ENCODE results near the gene SERPINB13. TPM values are rescaled to one million over a fixed set of nuclear protein-coding genes. Genes with fewer than 3 reads are reported as not detected.

The SERPINB13 gene
- total RNA-seq, 1 donor from 2014 or later = not detected

DNA sequence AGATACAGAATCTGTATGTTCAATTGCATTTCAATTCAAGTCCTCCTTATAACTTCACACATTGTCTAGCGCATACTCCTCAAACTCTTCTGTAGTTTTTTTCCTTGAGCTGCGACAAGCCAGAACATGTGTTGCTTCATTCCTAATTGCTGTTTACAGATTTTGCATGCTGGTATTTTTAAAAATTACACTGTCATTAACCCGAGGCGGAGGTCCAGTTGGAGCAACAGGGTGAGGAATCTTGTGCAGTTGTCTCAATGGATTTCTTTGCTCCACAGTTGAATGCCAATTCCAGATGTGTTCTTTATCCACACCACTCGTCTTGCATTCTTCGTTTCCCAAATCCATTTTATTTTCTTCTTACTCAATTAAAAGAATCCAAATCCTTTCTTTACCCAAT, 16.4 kb upstream of the SERPINB13 start:
- no peak overlapping the region for H3K27ac Mint-ChIP-seq
- TF ChIP-seq, protein P1, sequence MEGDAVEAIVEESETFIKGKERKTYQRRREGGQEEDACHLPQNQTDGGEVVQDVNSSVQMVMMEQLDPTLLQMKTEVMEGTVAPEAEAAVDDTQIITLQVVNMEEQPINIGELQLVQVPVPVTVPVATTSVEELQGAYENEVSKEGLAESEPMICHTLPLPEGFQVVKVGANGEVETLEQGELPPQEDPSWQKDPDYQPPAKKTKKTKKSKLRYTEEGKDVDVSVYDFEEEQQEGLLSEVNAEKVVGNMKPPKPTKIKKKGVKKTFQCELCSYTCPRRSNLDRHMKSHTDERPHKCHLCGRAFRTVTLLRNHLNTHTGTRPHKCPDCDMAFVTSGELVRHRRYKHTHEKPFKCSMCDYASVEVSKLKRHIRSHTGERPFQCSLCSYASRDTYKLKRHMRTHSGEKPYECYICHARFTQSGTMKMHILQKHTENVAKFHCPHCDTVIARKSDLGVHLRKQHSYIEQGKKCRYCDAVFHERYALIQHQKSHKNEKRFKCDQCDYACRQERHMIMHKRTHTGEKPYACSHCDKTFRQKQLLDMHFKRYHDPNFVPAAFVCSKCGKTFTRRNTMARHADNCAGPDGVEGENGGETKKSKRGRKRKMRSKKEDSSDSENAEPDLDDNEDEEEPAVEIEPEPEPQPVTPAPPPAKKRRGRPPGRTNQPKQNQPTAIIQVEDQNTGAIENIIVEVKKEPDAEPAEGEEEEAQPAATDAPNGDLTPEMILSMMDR (IDR thresholded peaks at IDR 0.05; ENCODE audit: unreplicated experiment) = no peak
- DNase-seq (ENCODE audit: low spot score, unreplicated experiment) = no peak
- no peaks in the 10 kb centered on the region for H3K9me3 Mint-ChIP-seq (ENCODE audit: low read depth)
- H3K4me3 Mint-ChIP-seq (ENCODE audit: low read depth) = no peak overlapping the region
- no peaks in the 10 kb centered on the region for H3K36me3 Mint-ChIP-seq (ENCODE audit: insufficient read depth)
- no peaks in the 10 kb centered on the region for H3K4me1 Mint-ChIP-seq (ENCODE audit: low read depth)
- H3K27me3 Mint-ChIP-seq = peaks cover 3% of the 10 kb centered on the region

DNA sequence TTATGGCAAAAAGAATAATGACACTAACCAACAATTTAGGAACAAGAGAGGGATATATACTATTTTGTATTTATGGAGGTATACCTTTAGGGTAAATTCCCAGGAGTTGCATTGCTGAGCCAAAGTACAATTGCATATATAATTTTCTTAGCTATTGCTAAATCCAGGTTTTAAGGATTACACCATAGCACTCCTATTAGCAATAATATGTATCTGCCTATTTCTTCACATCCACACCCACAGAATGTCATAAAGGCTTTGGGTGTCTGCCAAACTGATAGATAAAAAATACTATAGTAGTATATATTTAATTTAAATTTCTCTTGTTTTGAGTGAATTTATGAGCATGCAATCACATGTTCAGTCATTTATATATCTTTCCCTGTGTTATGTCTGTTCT, 11.5 kb upstream of the SERPINB13 start:
- DNase-seq (ENCODE audit: low spot score, unreplicated experiment) = no peak
- Mint-ChIP-seq H3K4me1 (ENCODE audit: low read depth) (no peaks in the 10 kb centered on the region), H3K27me3 (no peaks in the 10 kb centered on the region), H3K4me3 (ENCODE audit: low read depth) (no peak overlapping the region), H3K27ac (no peak overlapping the region), H3K36me3 (ENCODE audit: insufficient read depth) (no peaks in the 10 kb centered on the region), H3K9me3 (ENCODE audit: low read depth) (no peaks in the 10 kb centered on the region)
- TF ChIP-seq, protein P1 (IDR thresholded peaks at IDR 0.05; ENCODE audit: unreplicated experiment) = no peak

DNA sequence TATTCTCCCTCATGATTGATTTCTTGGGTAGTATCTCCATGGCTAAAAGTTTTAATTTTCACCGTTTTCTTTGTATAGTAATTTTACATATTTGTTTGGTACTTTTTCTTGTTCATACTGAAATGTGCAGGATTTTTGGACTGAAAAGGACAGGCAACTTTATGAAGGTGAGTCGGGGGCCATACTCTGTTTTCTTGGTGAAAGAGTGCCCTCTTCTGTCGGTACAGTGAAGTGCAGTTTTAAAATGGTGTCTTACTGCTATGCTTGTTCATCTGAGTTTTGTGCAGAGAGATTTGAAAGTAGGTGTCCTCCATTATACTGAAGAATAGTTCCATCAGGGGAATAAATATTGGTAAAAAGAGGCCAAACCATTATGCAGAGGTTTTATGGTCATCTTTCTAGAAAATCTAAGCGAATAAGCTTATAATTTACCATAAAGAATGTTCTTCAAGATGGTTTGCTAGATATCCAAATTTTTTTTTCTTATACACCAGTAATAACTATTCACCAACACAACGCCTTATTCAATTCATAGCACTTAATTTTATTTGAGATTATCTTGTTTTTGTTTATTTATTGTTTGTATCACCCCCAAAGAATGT, 8.7 kb upstream of the SERPINB13 start:
- no peaks in the 10 kb centered on the region for H3K27me3 Mint-ChIP-seq
- TF ChIP-seq, protein P1 (IDR thresholded peaks at IDR 0.05; ENCODE audit: unreplicated experiment) = peak; percentile 81
- no peak overlapping the region for H3K4me3 Mint-ChIP-seq (ENCODE audit: low read depth)
- peak; percentile 30 for DNase-seq (ENCODE audit: low spot score, unreplicated experiment)
- no peaks in the 10 kb centered on the region for H3K9me3 Mint-ChIP-seq (ENCODE audit: low read depth)
- H3K27ac Mint-ChIP-seq = no peak overlapping the region
- no peaks in the 10 kb centered on the region for H3K4me1 Mint-ChIP-seq (ENCODE audit: low read depth)
- no peaks in the 10 kb centered on the region for H3K36me3 Mint-ChIP-seq (ENCODE audit: insufficient read depth)

GRCh38 chr18:63579616-63580015, 7.5 kb upstream of the SERPINB13 start:
- Mint-ChIP-seq H3K4me1 (ENCODE audit: low read depth) (no peaks in the 10 kb centered on the region), H3K36me3 (ENCODE audit: insufficient read depth) (no peaks in the 10 kb centered on the region), H3K27me3 (no peaks in the 10 kb centered on the region), H3K9me3 (ENCODE audit: low read depth) (no peaks in the 10 kb centered on the region), H3K27ac (no peak overlapping the region), H3K4me3 (ENCODE audit: low read depth) (no peak overlapping the region)
- TF ChIP-seq, protein P1 (IDR thresholded peaks at IDR 0.05; ENCODE audit: unreplicated experiment) = no peak
- no peak for DNase-seq (ENCODE audit: low spot score, unreplicated experiment)

- no peak overlapping the region for H3K27ac Mint-ChIP-seq
- no peaks in the 10 kb centered on the region for H3K9me3 Mint-ChIP-seq (ENCODE audit: low read depth)
- no peak for DNase-seq (ENCODE audit: low spot score, unreplicated experiment)
- TF ChIP-seq, protein P1 (IDR thresholded peaks at IDR 0.05; ENCODE audit: unreplicated experiment) = no peak
- H3K4me1 Mint-ChIP-seq (ENCODE audit: low read depth) = peaks cover 3% of the 10 kb centered on the region
- H3K4me3 Mint-ChIP-seq (ENCODE audit: low read depth) = no peak overlapping the region
- H3K36me3 Mint-ChIP-seq (ENCODE audit: insufficient read depth) = no peaks in the 10 kb centered on the region
- no peaks in the 10 kb centered on the region for H3K27me3 Mint-ChIP-seq
These were observed 1.2 kb upstream of the SERPINB13 start for GRCh38 chr18:63585988-63586387.

Measured in progenitor cell of endocrine pancreas (in vitro differentiated cells).